ENCODE results near the gene USP47.
"Not testable (repeated sequence)": the region's sequence is repeated elsewhere in the genome, so short reads cannot be mapped to it uniquely, and the experiment has no call there.

The USP47 gene

DNA sequence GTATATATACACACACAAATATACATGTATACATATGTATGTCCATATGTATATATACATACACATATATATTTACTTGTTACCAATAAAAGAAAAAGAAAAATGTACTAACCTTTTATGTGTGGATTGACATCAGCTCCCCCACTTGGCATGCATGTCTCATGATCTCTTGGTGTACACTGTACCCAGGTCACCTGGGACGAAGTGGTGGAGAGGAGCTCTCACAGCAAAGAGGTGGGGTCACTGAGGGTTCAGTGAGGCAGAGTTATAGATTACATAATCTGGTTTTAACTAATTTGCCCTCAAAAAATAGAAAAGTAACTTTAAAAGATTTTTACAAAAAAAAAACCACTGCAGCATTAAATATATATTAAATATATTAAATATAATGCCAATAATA, 15.5 kb upstream of the USP47 start:
- no peak for DNase-seq

DNA sequence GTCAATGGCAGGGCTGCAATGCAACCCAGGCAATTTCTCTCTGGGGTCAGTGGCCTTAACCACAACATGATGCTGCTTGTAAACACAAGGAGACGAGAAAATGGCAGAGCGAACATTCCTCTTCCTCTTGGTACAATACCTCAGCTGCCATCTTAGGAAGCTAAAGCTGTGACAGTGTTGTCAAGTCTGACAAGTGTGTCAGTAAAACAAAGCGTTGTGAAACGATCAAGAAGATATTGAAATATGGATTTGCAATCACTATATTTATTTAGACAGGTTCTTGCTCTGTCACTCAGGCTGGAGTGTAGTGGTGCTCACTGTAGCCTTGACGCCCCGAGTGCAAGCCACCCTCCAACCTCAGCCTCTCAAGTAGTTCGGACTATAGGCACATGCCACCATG, 14.5 kb upstream of the USP47 start:
- no peak for DNase-seq

DNA sequence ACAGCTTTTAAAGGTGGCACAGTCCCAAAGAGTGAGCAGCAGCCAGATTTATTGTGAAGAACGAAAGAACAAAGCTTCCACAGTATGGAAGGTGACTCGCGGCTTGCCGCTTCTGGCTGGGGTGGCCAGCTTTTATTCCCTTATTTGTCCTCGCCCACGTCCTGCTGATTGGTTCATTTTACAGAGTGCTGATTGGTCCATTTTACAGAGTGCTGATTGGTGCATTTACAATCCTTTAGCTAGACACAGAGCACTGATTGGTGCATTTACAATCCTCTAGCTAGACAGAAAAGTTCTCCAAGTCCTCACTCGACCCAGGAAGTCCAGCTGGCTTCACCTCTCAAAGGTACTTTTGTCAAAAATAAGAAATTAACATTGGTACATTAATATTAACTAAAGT, 10.4 kb upstream of the USP47 start:
- DNase-seq: not testable (repeated sequence)

DNA sequence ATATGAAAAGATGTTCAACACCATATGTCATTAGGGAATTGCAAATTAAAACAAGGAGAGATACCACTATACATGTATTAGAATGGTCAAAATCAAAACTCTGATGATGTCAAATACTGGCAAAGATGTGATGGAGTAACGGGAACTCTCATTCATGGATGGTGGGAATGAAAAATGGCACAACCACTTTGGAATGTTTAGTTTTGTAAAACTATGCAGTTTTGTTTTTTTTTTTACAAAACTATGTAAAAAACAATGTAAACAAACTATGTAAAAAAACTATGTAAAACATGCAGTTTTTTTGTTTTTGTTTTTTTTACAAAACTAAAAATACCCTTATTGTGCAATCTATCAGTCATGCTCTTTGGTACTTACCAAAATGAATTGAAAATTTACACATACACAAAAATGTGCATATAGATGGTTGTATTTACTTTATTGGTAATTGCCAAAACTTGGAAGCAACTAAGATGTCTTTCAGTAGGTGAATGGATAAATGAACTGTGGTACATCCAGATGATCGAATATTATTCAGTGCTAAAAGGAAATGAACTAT, 5.0 kb upstream of the USP47 start:
- DNase-seq: no peak

DNA sequence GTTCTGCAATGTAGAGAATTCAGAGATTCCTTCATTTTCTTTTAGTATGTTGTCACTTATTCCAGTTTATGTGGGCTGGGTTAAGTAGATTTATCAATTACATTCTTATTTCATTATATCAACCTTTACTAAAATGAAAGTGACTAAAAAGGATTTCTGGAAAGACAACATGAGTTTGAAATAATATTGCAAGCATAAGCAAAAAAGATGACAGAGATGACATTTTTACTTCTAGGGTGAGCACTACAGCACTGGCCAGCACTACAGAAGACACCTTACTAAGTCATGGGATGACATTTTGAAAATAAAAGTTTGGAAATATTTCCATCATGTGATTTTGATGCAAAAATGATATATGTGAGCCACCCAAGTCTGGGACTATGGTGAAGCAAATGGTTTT, 2.1 kb upstream of the USP47 start:
- DNase-seq: no peak

DNA sequence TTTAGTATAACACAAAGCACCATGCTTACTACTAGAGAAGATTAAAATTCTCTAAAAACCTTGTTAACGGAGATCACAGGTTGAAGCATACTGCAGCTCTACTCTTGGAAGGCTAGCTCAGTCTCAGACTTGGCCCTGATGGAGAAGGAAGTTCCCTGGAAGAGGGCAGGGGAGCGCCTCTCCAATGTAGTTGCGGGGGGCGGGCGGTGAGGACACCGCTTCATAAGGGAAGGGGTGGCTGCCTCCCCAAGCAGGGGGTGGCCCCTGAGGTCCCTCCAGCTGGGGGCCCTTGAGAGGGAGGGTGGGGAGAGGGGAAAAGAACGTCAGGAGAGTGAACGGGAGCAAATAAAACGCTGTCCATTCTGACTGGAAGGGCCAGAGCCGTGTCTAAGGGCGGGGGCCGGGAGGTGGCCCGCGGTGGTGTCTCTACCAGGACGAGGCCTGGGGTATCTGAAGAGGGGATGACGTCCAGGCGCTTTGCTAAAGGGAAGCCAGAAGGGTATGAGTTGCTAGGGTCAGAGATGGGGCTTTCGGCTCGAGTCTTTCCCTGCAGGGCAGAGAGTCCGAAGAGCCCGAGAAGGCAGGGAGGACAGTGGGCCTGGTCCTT, 553 bp upstream of the USP47 start:
- DNase-seq: no peak

DNA sequence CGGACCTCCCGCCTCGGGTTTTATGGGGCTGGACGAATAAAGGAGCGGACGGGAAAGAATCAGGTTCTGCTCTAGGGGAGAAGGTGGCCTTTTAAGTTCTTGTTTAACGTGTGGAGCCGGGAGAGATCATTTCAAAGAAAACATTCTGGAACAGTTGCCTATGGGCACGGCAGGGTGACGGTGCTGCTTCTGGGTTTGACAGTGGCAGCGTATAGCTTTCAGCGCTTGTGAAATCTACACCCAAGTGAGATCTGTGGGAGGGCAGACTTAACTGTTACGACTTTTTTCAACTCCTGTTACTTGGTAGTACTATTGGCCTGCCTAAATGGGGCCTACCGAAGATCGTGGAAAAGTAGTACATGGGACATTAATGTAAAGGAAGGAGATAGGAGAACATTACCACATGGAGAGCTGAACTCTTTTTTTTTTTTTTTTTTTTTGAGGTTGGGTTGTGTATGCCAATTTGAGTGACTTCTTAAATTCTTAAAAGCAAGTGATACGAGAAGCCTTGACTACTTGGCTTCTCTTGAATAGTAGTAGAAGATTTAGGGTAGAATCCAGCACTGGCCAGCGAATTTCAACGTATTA, 743 bp downstream of the USP47 start:
- DNase-seq: peak; percentile 83

DNA sequence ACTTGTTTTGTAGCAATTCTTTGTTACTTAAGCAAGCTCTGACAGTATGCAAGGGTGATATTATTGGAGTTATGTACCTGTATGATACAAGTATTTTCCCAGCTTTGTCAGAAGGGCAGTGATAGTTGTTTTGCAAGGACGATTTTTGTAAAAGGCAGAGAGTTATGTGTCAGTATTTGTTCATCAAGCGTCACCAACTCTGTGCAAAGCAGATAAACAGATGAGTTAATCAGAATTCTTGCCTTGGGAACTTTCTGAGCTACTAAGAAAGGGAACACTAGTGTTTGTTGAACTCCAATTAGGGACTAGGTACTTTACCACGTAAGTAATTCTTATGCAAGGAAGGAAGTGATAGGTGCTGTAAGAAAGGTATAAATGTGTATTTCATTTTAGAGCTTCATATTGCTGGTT, 1.4 kb downstream of the USP47 start:
- DNase-seq: no peak

DNA sequence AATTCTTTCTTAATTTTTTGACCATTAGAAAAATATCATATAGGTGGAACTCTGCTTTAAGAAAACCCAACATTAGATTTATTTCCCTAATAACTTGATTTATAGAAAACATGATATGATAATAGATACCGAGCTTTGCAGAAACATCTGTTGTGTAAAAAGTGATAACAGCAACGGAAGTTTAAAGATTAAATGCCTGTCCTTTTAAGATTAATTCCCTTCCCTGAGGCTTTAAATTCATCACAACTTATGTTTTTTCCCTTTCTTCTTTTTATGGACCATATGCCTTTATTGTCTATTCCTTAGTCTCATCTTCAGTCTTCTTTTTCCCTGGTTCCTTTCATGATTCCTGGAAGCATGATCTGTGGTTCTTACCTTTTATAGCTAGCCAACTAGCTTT, 1.9 kb downstream of the USP47 start:
- no peak for DNase-seq

DNA sequence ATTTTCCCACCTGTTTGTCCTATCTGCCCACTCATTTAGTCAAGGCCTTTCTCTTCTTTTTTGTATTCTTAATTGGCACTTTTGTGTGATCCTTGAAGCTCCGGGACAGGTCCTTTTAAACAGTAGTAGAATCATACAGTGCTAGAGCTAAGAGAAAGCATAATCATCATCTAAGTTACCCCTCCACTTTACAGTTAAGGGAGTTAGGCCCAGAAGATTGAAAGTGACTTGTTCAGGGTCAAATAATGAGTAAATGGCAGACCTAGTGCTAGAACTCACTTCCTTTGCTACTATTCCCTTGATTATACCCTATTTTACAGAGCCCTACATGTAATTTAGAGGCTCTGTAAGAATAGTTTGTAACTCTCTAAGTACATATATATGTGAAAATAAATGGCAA, 2.5 kb downstream of the USP47 start:
- DNase-seq: no peak

DNA sequence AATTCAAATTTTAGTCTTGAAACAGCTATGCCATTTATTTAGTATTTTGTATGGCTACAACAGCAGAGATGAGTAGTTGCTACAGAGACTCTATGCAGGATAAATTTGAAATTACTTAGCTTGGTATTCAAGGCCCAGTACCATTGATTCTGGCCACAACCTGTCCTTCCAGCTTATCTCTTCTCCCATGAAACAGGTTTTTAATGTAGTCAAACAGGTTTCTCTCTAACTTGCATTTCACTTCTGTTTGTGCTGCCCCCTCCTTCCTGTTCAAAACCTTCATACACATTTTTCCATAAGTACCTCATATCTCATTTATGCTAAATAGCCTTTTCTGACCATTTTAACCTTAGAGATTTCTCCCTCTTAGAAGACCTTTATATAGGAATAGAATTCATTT, 3.3 kb downstream of the USP47 start:
- no peak for DNase-seq

DNA sequence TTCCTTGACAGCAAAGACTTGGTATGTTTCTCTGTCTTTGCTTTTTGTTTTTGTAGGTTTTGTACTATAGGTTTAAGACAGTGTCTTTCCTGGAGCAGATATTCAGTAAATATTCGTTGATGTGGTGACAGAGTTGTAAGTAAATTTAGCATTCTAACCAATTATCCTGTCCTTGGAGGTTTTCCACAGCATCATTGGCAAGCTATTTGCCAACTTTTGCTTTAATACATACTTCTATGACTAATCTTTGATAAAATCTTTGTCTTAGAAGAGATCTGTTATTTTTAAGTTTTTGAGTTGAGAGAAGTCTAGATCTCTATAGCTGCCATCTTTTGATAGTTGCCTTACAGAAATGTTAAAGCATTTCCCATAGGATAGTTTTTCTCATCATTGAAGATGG, 3.8 kb downstream of the USP47 start:
- DNase-seq: no peak

DNA sequence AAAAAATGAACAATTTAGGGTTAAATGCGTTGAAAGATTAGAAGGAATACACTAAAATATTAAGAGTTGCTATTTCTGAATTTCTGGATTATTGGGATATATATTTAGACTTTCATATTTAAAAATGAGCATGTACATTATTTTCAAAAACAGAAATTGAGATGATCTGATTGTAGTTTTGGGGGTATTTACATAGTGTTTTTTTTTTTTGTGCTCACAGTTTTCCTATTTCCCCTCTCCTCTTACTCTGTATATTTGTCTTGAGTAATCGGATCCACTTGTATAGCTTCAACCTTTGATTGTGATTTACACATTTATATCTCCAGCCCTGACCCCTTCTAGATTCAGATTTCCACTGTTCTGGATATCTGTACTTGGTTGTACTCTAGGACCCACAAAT, 5.3 kb downstream of the USP47 start:
- DNase-seq: no peak

DNA sequence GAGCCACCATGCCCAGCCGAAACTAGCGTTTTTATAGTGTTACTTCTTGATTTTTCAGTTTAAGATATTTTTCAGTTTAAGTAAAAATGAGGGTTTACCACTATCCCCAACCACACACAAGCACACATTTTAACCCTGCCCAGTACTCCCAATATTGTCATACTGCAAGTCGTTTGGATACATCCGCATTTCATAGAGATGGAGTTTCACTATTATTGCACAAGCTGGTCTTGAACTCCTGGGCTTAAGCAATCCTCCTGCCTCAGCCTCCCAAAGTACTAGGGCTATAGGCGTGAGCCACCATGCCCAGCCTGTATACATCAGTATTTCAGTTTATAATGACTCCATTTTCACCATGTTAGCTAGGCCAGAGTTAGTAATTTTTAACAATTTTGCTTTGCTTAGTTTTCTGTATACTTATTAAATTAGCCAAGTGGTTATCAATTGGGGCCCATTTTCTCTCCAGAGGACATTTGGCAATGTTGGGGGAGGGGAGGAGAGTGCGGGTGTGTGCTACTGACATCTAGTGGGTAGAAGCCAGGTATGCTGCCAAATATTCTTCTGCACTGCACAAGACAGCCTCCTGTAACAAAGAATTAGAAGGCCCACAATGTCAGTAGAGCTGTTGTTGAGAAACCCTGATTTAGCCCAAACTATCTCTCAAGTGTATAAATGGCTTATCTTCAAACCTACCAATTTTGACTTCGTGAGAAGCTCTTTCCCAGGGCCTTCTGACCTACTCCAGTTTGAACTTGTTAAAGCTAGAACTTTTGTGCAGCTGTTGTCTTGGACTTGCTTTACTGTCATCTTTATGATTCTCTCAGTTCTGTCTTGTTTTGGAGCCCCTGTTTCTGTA, 7.3 kb downstream of the USP47 start:
- peak; percentile 99 for DNase-seq

DNA sequence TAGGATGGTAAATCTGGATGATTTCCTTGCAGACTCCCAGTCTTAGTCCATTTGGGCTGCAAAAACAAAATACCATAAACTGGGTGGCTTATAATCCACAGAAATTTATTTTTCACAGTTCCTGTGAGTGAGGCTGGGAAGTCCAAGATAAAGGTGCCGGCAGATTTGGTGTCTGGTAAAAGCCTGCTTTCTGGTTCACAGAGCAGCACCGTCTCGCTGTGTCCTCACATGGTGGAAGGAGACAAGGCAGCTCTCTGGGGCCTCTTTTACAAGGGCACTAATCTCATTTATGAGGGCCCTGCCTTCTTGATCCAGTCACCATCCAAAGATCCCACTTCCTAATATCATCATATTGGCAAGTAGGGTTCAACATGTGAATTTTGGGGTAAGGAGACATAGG, 8.9 kb downstream of the USP47 start:
- no peak for DNase-seq

DNA sequence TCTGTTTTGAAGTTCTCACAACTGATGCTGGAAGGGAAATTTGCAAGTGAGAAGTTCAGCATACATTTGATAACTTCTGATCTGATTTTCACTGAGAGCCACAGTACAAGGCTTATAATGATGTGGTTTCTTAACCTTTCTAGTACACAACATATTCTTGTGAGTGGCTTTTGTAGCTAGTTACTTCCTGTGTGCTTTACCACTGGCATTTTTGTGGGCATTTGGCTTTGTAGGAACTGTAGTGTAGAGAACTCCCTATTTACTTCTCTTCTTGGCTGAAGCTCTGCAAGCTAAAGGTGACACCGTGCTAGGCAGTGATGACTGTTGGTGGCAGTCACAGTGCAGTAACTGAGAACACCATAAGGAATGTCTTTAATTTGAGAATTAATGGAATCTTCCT, 14.9 kb downstream of the USP47 start:
- peak; percentile 72 for DNase-seq

DNA sequence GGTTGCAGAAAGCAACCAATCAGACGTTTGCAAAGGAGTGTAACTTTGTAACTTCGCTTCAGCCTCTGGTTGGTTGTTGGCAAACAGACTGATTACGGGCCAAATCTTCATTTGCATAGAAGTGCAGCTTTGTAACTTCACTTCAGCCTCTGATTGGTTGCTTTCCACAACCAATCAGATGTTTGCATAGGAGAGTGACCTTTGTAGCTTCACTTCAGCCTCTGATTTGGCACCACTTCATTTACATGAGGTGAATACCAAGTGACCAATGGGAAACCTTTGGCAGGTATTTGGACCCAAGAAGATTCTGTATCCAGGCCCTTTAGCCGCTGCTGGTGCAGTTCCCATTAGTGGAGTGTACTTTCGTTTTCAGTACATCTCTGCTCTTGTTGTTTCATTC, 16.0 kb downstream of the USP47 start:
- no peak for DNase-seq

DNA sequence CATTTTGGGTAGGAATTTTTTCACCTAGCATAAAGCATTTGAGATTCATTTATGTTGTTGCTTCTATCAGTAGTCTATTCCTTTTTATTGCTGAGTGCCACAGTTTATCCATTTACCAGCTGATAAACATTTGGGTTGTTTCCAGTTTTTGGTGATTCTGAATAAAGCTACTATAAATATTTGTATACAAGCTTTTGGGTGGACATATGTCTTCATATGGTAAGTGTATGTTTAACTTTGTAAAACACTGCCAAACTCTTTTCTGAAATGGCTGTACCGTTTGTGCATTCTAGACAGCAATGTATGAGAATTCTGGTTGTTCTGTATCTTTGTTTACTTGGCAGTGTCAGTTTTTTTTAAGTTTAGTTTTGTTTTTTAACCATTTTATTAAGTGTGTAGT, 16.9 kb downstream of the USP47 start:
- no peak for DNase-seq

DNA sequence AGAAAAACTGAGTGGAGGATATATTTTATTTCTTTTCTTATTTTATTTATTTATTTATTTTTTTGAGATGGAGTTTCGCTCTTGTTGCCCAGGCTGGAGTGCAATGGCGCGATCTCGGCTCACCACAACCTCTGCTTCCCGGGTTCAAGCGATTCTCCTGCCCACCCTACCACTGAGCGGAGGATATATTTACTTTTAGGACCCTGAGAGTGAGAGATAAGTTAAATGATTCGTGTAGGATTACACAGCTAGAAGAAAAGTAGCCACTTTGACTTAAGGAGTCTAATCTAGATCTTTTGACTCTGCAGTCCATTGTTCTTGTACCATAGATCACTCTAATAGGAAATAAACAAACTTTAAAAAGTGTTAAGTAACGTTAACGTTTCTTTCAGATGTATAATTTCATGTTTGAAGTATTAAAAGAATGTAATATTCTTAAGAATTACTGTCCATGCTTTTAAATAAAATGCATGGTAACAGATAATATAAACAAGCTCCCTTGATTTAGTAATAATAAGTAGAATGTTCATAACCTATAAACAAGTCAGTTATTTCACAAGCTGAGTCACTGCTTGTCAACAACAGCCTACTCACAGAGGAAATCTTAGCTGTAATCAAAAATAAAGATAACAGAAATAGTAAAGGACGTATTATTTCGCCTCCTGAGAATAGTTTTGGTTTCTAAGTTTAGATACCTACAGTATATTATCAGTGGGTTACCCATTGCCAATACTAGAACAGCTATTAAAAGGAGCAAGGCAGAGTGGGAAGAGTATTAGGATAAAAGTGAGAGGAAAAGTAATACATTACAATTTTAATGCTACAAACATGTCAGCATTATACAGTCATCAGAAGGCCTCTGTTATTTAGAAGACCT, 18.6 kb downstream of the USP47 start:
- DNase-seq: no peak

DNA sequence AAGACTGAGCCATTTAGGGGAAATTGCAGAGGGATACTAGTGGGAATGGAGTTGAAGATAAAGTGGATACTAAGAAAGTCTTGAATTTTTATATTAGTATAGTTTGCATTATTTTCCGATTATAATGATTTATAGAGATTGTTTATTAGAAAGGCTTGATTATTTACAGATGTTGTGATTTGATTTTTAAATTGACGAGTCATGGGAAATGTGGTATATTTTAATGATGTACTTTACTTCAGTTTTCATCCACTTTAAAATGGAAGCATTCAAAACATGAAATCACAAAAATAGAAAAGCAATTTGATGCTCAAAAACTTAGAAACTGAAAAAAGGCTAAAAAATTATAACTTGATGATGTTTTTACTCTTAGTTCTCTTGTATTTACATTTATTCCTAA, 21.2 kb downstream of the USP47 start:
- DNase-seq: no peak

DNA sequence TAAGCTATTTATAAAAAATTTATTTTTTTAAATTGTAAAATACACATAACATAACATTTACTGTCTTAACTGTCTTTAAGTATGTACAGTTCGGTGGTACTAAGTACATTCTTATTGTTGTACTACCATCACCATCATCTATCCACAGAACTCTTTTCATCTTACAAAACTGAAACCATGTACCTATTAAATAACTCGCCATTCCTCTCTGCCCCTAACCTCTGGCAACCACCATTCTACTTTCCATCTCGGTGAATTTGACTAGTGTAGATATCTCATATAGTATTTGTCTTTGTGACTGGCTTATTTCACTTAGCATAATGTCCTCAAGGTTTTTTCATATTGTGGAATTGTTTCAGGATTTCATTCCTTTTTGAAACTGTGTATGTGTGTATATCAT, 22.6 kb downstream of the USP47 start:
- no peak for DNase-seq

DNA sequence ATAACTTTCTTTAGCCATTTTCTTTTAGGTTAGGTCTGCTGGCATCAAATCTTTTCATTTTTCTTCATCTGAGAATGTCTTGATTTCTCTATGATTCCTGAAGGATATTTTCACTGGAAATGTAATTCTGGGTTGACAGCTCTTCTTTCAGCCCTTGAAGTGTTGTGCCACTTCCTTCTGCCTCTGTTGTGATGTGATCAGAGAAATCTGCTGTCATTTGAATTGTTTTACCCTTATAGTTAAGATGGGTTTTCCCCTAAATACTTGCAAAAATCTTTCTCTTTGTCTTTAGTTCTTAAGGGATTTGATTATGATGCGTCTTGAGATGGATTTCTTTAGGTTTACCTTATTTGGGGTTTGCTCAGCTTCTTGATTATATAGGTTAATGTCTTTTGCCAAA, 23.0 kb downstream of the USP47 start:
- no peak for DNase-seq

DNA sequence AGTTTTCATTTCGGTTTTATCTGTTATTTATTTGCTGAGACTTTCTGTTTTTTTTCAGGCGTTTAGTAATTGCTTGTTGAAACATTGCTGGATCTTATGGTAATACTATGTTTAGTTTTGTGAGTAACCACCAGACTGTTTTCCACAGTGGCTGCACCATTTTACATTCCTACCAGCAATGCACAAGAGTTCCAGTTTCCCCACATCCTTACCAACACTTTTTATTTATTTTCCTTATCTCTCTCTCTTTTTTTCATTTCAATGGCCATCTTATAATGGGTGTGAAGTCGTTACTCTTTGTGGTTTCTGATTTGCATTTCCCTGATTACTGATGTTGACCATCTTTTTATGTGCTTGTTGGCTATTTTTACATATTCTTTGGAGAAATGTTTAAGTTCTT, 23.7 kb downstream of the USP47 start:
- DNase-seq: no peak
